HK-2 (cell line): ENCODE measurements around the gene PPP1CC.
A peak's percentile ranks its signal among the peaks of the same experiment; 100 is the strongest.
"Not testable (repeated sequence)": the region's sequence is repeated elsewhere in the genome, so short reads cannot be mapped to it uniquely, and the experiment has no call there.

Source experiments
- DNase-seq: peaks from one replicate; pipeline ENCODE4 v3.0.0-alpha.2; 2018; ENCODE audit not compliant: unreplicated experiment

PPP1CC gene

DNA sequence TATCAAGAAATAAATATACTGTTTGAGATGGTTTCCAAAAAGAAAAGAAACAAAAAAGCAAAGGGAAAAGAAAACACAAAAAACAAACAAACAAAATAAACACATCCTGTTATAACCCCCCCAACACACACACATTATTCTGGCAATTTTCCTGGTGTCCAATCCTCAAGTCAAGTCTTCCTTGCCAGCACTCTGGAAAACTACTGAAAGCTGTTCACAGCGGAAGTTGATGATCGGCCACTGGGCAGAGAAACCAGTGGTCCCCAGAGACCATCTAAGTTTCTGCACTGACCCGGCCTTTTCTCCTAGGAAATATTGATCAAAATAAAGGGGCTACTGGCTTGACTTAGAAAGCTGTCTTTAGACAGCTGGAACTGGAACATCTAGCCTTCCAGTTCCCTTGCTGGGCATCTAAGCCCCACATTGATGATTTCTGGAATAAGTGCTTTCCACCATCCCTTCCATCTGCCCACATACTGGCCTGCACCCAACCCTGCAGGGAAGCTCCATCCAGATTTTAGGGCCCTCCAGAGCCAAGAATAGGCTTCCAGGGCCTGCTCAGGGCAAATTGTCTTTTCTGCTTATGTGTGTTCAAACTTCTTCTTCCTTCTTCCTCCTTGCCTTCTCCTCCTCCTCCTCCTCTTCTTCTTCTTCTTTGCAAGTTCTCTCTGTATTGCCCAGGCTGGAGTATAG is 11.6 kb upstream of the PPP1CC start:
- no peak for DNase-seq

DNA sequence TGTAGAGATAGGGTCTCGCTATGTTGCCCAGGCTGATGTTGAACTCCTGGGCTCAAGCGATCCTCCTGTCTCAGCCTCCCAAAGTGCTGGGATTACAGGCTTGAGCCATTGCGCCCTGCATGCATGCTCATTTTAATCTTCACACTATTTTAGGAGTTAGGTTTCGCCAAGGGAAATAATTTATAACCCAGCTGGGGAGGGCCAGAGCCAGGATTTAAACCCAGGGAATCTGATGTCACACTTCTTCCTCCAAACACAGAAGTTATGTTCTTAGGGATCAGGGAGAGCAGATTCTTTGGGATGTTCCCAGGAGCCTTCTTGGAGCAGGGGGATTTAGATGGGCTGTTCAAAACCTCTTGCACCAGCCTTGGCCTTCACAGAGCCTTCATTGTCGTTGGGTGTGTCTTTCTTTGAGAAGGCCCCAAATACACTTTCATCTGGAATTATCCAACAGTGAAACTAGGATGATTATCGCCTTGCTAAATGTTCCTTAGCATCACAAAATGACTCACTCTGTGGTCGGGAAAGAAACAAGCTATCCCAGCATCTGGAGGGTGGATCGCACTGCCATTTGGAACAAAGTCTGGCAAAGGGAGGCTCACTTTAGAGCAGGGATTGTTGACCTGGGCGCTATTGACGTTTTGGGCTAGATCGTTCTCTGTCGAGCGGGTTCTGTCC is 8.2 kb upstream of the PPP1CC start:
- no peak for DNase-seq

DNA sequence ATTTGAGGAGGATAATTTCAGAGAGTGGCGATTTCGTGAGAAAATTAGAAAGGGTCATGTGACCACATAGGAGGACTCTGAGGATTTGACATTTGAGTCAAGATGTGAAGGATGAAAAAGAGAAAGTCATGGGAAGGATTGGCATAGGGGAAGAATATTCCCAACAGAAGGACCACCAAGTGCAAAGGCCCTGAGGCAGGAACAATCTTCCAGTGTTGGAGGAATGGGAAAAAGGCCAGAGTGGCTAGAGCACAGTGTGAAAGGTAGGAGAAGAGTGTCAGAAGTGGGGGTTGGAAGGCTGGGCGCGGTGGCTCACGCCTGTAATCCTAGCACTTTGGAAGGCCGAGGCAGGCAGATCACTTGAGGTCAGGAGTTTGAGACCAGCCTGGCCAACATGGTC is 3.9 kb upstream of the PPP1CC start:
- DNase-seq, result no peak

DNA sequence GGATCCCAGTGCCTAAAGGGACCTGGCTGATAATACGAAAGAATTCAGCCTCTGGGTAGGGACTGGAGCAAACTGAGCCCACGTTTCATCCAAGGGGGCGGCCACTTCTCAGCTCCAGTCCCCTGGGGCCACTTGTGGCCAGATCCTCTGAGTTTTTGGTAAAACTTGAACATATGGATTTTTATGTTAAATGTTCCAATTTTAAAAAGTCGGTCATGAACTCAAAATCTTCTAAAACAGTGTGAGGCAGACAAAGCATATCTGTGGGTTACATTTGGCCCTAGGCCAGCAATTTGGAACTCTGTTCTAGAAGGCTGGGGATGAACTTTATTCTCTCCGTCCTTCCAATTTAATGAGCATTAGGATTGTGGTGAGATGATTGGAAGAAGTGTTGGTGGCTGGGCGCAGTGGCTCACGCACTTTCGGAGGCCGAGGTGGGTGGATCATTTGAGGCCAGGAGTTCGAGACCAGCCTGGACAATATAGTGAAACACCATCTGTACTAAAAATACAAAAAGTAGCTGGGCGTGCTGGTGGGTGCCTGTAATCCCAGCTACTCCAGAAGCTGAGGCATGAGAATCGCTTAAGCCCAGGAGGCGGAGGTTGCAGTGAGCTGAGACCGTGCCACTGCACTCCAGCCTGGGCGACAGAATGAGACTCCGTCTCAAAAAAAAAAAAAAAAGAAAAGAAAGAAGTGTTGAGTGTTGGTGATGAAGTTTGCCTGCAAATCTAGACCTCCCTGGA is 3.0 kb upstream of the PPP1CC start:
- DNase-seq, result no peak

DNA sequence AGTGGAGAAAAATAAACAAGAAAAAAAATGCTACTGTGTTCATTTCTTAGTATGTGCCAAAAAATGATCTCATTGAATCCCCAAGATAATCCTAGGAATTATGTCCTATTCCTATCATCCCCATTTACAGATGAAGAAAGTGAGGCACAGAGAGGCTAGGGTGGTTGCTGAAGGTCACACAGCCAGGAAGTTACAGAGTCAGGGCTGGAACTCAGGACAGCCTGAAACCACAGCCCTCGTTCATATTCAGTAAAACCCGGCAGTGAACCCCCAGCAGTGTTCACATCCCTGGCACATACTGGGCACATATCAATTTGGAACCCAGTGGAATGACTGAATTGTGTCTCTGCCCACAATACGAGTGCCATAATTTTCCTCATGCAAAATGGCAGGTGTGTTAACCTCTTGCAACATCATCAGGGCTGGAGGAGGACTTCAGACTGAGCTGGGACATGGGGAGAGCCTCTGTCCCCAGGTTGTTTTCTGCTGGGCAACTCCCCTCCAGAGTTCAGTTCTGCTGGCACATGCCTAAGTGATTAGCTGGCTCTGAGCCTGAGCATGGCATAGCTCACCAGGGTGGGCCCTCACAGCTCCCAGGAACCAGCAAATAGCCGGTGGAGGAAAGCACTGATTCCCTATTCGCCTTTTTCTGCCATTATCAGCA is 2.0 kb upstream of the PPP1CC start:
- DNase-seq, result no peak

DNA sequence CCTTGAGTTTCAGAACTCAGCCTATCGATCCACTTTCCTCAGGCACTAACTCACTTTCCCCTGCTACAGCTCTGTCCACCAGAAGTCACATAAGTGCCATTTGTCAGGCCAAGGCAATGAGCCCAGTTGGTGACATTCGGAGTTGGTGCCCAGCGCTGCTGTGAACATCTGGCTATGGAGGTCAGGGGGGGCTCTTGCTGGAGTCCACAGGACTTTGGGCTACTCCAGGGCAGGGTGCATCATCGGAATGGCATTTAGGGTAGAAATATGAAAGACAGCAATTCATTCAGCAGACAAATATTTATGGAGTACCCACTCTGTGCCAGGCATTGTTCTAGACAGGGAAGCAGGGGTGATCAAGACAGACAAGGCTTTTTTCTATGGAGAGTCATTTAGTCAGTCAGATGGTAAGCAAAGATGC is 1.5 kb upstream of the PPP1CC start:
- no peak for DNase-seq

DNA sequence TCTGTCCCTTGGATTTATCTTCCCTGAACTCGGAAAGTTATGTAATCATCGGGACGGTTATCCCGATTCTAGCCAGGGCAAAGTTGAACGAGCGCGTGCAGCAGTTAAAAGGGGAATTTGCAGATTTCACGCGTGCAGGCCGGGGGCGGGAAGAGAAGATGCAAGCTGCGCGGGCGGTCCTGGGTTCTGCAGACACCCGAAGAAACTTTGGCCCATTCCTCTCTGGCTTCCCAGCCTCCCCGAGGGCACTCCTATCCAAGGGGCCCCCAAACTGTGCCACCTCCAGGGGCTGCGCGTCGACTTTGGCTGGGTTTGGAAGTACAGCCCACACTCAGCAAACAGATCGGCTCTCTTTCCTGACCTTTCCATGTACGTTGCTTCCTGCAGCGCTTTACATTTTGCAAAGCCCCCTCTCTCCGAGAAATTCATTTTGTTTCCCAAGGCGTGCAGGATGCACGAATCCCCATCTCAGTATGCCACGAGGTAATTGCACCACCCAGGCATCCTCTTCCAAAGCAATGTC is 941 bp upstream of the PPP1CC start:
- peak; percentile 3 for DNase-seq

DNA sequence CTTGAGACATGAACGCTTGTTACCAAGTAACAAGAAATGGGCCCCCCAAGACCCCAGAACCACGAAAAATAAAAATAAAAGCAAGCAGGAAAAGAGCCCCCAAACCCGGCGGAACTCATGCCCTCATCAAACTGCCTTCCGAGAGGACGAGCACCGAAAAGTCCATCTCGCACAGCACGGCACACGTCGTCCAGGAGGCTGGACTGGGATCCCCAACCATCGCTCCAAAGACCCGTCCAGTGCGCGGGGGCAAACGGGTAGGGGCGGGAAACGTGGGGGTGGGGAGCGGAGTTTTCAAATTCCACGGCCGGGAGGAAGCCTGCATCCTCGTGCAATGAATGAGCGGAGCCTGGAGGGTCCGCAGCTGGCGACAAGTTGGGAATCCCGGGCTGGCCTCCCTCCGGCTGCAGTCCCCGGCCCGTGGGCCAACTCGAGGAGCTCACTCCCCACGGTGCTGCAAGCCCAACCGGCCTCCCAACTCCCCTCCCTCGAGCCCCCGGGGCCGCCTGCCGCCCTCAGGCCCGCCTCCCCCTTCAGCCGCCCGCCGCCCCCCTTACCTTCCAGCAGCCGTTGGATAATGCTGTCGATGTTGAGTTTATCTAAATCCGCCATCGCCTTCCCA is 484 bp downstream of the PPP1CC start:
- no peak for DNase-seq

DNA sequence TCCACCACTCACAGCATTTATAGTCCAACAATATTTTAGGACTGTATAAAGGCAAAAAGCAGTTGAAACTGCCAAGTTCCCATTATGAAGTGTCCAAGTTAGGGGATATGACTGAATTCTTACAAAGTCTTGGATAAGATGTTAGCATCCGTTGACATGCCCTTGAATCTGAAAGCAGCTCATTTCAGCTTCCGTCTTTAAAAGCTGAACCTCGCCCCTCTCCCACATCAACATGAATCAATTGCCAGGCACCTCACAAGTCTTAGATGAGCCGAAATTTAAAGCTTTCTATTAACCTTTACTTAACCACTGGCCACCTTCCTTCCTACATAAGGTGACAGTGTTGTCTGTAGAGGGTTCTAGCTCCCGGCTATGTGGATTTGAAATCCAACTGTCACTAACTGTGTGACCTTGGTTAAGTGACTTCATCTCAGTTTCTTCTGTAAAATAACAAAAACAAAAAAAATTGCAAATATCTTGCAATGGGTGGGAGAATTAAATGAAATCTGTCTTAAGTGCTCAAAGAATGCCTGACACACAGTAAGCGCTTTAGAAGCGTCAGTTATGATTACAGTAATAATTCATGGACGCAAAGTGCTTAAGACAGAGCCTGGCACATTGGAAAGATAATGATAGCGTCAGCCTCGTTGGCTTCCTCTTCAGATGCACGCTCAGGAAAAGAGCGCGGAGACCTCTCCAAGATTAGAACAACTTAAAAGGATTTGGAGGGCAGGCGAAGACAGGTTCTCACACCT is 1.2 kb downstream of the PPP1CC start:
- DNase-seq, result peak; percentile 16

DNA sequence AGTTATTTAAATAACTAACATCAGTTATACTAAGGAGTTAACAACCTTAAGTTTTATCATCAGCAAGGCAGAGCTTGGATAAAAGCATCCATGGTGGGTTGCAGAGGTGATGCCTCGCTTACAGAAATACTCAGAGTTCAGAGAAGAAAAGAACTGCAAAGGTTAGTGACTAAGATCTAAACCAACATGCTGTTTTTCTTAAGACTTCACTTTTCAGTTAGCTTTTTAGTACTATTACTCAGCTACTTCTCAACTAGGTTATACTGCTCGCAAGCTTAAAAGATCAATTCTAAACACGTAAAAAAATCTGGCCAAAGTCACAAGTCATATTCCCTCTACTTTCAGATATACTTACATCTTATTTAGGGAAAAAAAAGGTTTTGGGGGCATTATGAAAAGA is 2.8 kb downstream of the PPP1CC start:
- no peak for DNase-seq

DNA sequence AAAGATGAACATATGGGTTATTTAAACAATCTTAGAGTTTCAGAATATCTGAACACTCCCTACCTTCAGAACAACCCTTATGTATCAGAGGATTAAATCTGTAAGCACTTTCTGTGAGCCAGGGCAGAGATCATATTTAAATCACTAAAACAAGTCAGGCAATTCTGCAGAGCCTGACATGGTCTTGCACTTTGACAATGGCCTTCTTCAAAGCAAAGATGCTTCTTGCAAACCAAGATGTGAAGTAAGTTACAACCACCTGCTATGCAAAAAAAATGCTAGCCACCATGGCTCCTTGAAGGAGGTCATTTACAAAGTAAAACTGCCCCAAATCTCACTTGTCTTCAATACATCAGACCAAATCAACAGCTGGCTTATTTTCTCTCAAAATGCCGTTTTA is 3.2 kb downstream of the PPP1CC start:
- no peak for DNase-seq

DNA sequence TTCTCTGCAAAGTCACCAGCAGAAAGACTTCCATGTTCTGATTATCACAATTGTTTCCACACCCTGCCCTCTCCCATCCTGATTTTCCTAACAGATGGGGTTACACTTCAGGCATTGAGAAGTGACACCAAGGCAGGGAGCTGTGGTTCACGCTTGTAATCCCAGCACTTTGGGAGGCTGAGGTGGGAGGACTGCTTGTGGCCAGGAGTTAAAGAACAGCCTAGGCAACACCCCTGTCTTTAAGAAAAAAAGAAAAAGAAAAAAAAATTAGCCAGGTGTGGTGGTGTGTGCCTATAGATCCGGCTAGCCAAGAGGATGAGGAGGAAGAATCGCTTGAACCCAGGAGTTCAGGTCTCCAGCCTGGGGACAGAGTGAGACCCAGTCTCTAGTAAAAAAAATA is 5.2 kb downstream of the PPP1CC start:
- no peak for DNase-seq

DNA sequence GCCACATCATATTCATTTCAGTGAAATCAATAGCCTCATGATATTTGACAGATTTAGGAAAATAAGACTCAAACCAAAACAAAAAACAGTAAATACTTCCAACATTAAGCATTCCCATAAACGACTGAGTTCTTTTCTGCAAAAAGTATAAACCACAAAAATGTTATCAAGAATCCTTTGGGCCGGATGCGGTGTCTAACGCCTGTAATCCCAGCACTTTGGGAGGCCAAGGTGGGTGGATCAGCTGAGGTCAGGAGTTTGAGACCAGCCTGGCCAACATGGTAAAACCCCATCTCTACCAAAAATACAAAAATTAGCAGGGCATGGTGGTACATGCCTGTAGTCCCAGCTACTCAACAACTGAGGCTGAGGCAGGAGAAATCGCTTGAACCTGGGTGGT is 5.7 kb downstream of the PPP1CC start:
- DNase-seq, result not testable (repeated sequence)

DNA sequence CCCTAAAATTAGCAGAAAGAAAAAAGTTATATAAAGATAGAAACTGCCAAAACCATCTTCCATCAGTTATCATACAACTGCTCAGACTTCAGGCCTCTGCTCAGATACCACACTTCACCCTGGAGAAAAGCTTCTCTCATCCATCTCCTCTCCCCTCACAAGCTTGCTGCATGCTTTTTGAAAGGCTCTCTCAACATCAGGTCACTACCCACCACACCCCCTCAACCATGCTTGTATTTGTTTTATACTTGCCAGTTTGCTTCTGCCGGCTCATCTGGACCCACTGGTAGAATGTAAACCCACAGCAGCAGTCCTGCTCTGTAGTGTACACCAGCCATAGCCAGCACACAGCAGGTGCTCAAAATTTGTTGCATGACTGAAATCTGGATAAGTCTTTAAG is 8.8 kb downstream of the PPP1CC start:
- no peak for DNase-seq

DNA sequence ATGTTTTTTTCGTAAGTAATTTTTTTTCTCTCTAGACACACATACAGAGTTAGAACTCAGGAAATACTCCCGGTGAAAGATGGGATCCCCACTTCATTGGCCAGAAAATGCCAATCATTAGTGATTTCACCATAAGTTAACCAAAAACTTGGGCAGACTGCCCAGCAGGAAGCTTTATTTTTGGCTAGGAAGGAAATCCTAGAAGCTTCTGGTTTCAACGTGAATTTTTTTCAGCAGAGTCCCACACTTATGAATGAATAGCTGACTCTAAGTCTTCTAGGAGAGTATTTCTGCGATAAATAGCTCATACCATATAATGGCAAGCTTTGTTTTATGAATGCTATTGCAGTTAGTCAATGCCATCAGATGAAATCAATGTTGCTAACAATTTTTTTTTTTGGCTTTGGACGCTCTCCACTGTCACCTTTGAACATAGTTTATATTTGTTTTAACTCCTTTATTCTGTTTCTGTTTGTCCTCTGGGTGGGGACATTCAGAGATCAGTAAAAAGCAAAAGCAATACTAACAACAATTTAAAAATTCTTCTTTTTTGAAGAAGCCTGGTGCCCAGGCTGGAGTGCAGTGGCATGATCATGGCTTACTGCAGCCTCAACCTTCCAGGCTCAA is 9.5 kb downstream of the PPP1CC start:
- no peak for DNase-seq

DNA sequence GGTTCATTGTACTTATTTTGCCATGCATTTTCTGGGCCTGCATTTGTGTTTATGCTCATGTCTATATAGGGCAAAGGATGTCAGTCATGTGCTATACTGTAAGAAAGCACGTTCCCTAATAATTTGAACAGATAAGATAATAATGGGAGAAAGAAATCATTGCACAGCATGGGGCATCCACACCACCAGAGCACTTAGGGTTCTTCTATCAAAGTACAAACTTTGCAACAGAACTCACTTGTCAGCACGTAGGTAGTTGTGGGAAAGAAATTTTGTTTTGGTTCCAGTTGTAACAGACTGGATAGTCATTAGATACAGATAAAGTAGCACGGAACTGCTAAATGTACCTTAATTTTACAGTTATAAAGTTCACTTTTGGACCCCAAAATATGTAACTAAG is 10.1 kb downstream of the PPP1CC start:
- no peak for DNase-seq

DNA sequence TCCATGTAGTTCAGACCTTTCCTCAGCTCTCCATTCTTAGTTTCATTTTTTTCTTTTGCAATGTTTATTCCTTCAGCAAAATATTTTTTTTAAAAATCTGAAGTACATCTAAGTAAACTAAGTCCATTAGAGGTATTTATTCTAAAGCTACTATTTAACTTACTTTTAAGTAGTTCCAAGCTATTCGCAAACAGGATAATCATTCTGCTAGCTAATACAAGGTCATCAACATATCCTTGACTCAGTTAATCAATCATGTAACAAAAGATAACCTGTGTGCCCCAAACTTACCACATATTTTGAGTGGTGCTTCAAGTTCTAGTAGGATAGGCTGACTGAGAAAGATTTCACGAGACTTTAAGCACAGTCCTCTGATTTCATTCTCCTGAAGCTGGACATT is 11.2 kb downstream of the PPP1CC start:
- no peak for DNase-seq

DNA sequence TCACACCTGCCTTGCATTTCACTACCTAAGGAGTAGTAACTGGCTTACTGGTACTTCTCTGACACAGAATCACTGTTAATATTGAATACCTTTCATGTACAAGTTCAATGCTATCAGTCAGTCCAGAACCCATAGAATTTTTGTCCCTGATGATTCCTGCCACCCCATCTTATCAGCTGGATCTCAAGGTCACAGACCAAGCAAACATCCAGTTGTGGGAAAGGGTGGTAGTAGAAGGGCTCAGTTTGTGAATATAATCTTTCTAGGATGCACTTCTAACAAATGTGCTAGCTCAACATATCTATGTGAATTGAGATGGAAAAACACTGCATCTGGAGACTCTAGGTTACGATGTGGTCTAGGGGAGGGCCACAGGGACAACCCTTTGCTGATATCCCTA is 14.1 kb downstream of the PPP1CC start:
- no peak for DNase-seq

DNA sequence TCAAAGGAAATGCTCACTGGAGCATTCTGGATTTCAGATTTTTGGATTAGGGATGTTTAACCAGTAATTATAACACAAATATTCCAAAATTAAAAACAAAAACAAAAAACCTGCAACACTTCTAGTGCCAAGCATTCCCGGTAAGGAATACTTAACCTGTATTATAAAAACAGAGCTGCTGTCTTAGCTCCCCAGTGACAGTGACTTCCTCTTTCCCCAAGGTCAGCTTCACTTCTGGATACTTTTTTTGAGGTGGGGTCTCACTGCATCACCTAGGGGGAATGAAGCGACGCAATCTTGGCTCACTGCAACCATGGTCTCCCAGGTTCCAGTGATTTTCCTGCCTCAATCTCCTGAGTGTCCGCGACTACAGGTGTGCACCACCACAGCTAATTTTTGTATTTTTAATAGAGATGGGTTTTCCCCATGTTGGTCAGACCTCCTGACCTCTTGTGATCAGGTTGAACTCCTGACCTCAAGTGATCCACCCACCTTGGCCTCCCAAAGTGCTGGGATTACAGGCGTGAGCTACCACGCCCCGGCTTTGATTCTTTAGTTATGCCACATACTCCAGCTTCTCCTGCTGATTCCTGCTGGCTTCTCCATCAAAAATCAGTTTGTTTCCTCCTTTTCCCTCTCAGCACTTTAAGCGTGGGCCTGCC is 15.9 kb downstream of the PPP1CC start:
- DNase-seq, result no peak

DNA sequence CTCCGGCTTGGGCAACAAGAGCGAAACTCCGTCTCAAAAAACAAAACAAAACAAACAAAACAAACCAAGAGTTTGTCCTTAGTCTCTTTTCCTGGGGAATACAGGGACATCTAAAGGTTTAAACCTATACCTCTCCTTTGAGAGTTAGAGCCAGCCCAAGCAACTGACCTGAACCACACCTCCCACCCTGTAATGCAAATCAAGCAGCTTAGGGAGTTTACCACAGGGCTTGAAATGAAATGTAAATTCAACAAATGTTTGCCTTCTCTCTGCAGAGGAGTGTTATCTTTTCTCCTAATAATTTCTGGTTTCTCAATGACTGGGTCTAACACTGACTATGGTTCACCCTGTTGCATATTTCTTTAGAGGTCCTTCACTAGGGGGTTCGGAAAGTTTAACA is 16.7 kb downstream of the PPP1CC start:
- DNase-seq, result no peak
